ENCODE results near the gene EIF4E3. TPM values are rescaled to one million over a fixed set of nuclear protein-coding genes. Genes with fewer than 3 reads are reported as not detected.

EIF4E3 gene
- 1 to 10 TPM; 8.2 to 9.6 TPM for total RNA-seq

DNA sequence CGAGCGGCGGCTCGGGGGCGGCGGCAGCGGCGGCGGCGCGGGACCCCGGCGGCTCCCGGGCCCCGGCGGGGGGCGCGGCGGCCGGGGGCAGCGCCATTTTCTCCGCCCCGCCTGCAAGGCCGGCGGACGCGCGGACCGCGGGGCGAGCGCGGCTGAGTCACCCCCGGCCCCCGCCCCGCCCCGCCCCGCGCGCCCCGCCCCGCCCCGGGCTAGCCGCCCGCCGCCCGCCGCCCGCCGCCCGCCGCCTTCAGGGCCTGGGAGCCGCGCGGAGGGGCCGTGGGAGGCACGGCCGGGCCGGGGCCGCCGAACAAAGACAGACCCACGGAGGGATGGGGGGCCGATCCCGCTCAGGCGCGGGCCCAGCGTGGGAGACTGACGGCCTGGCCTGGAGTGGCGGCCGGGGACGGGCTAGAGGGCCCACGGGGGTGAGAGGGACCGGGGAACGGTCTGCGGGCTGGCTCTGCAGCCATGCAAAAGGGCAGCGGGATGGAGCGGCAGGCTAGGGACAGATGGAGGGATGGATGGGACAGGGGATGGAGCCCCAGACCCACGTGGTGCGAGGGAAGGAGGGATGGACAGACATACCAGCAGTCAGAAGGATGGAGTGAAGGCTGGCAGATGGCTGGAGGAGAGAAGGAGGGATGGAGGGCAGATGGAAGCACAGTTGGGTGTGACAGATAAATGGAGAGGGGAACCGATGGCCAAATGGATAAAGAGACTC lies at the start of gene EIF4E3:
EIF4E3 (minus strand) TSS at position 132 of the 721 bp plus-strand sequence; CDS start at position 97, 35 bp downstream.
- peak in 1 of 3 donors; percentile 21 for TF ChIP-seq POLR2A (IDR thresholded peaks at IDR 0.05)
- TF ChIP-seq, protein P1, sequence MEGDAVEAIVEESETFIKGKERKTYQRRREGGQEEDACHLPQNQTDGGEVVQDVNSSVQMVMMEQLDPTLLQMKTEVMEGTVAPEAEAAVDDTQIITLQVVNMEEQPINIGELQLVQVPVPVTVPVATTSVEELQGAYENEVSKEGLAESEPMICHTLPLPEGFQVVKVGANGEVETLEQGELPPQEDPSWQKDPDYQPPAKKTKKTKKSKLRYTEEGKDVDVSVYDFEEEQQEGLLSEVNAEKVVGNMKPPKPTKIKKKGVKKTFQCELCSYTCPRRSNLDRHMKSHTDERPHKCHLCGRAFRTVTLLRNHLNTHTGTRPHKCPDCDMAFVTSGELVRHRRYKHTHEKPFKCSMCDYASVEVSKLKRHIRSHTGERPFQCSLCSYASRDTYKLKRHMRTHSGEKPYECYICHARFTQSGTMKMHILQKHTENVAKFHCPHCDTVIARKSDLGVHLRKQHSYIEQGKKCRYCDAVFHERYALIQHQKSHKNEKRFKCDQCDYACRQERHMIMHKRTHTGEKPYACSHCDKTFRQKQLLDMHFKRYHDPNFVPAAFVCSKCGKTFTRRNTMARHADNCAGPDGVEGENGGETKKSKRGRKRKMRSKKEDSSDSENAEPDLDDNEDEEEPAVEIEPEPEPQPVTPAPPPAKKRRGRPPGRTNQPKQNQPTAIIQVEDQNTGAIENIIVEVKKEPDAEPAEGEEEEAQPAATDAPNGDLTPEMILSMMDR (IDR thresholded peaks at IDR 0.05): no peak
- H3K27ac ChIP-seq: peak within 1 kb of the TSS; percentile 40 to 86 (median 78)
- H3K27me3 ChIP-seq: no peaks in the 10 kb centered on the region
- H3K4me3 ChIP-seq: peak within 1 kb of the TSS; percentile 31 to 36
- DNase-seq (peak; percentile 31 to 60 (median 44)), ATAC-seq (peak; percentile 84)
- 4 to 14% methylated on average over 8 to 40 of the region's 80 CpGs for WGBS, 2 donors
- H3K4me1 ChIP-seq: peaks cover 22% of the 10 kb centered on the region
- H3K36me3 ChIP-seq (replicated peaks in 1 of 2; ENCODE audit: insufficient read depth in 1 of 2, low read depth in 2 of 2): no peaks in the 10 kb centered on the region
- H3K9me3 ChIP-seq: no peaks in the 10 kb centered on the region
- intact Hi-C loops (cut with DNase I): no loop called here

DNA sequence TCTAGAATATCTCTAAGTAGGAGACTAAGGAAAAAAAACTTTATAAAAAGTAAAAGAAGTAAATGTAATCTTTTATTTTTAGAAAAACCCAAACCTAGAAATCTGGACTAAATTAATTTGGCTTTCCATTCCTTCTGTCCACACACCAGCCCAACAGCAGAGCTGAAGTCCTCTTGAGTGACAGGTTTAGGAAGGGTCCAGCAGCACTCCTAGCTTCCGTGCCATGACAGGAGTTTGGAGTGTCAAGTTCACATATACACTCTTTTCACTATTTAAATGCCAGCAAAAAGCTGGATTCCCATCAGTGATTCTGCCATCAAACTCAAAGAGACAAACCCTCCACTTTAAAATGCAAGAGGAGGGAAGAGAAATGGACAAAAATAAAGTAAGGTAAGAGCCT lies 46.7 kb upstream of the EIF4E3 start:
- H3K36me3 ChIP-seq (replicated peaks in 1 of 2; ENCODE audit: insufficient read depth in 1 of 2, low read depth in 2 of 2): no peaks in the 10 kb centered on the region
- H3K9me3 ChIP-seq: no peaks in the 10 kb centered on the region
- TF ChIP-seq, protein P1 (IDR thresholded peaks at IDR 0.05): no peak
- no peak for TF ChIP-seq POLR2A (IDR thresholded peaks at IDR 0.05)
- ATAC-seq (no peak), DNase-seq (no peak)
- no peak overlapping the region for H3K27ac ChIP-seq
- intact Hi-C loops (cut with DNase I): no loop called here
- 38 to 50% methylated on average over 1 of the region's 1 CpG for WGBS, 2 donors
- H3K4me3 ChIP-seq: no peak overlapping the region
- no peaks in the 10 kb centered on the region for H3K27me3 ChIP-seq
- H3K4me1 ChIP-seq: no peaks in the 10 kb centered on the region

DNA sequence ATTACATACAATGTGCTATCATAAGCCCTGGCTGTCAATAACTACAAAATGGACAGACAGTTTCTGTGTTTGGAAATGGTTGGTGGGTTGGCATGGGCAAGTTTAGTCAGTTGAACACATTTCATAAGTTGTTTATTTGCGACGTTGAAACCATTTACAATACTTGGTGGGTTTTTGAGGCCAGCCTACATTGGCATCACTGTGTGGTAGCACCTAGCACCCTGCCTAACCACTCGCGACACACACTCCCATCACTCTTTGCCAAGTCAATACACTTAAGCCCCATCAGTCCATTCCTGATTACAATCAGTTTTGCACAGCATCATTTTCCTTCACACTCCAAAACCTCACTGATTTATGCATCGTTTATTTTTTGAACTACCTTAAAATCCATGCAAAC lies 45.9 kb upstream of the EIF4E3 start:
- Histone ChIP-seq H3K4me3 (no peak overlapping the region), H3K36me3 (replicated peaks in 1 of 2; ENCODE audit: insufficient read depth in 1 of 2, low read depth in 2 of 2) (no peaks in the 10 kb centered on the region), H3K4me1 (no peaks in the 10 kb centered on the region), H3K9me3 (no peaks in the 10 kb centered on the region), H3K27me3 (no peaks in the 10 kb centered on the region), H3K27ac (no peak overlapping the region)
- TF ChIP-seq, protein P1 (IDR thresholded peaks at IDR 0.05): no peak
- TF ChIP-seq POLR2A (IDR thresholded peaks at IDR 0.05): no peak
- intact Hi-C loops (cut with DNase I): no loop called here
- WGBS, 2 donors: 60 to 65% methylated on average over 5 of the region's 5 CpGs
- ATAC-seq (no peak), DNase-seq (no peak)

DNA sequence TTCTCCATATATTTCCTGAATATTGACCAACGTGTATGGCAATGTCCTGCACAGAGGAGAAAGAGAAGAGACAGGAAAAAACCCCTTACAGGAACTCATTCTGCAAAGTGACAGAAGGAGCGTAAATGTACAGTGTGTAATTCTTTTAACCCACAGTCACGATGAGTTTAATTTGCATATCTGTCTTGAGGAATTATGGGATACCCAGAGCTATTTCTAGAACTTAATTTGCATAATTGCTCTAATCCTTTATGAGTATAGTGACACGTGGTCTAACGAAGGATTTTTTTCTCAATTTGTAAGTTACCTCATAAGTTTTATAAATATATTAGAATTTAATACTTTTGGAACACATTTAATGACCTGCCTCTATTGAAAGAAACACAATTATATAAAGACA lies 38.2 kb upstream of the EIF4E3 start:
- Histone ChIP-seq H3K4me1 (no peaks in the 10 kb centered on the region), H3K4me3 (no peak overlapping the region), H3K27ac (no peak overlapping the region), H3K9me3 (no peaks in the 10 kb centered on the region), H3K36me3 (replicated peaks in 1 of 2; ENCODE audit: insufficient read depth in 1 of 2, low read depth in 2 of 2) (no peaks in the 10 kb centered on the region), H3K27me3 (no peaks in the 10 kb centered on the region)
- no peak for ATAC-seq
- DNase-seq: no peak
- TF ChIP-seq, protein P1 (IDR thresholded peaks at IDR 0.05): no peak
- no peak for TF ChIP-seq POLR2A (IDR thresholded peaks at IDR 0.05)
- intact Hi-C loops (cut with DNase I): no loop called here
- 63 to 68% methylated on average over 5 of the region's 5 CpGs for WGBS, 2 donors

DNA sequence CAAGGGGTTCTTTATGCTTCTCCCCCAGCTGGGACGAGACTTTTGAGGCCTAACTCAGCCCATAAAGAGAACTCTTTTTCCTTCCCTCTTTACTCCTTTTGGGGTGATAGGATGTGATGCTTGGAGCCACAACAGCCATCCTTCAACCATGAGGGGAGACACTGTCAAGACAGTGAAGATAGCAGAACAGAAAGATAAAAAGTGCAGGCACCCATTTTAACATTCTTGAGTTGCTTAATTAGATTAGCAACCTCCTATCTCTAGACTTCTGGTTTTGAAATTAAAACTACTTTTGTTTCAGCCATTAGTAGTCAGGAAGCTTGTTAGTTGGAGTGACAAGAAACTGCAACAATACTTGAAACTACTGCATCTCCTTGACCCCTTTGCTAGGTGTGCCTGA lies 34.9 kb upstream of the EIF4E3 start:
- Histone ChIP-seq H3K27ac (no peak overlapping the region), H3K4me3 (no peak overlapping the region), H3K27me3 (no peaks in the 10 kb centered on the region), H3K36me3 (replicated peaks in 1 of 2; ENCODE audit: insufficient read depth in 1 of 2, low read depth in 2 of 2) (no peaks in the 10 kb centered on the region), H3K9me3 (no peaks in the 10 kb centered on the region), H3K4me1 (no peaks in the 10 kb centered on the region)
- DNase-seq: no peak
- intact Hi-C loops (cut with DNase I): no loop called here
- ATAC-seq: no peak
- TF ChIP-seq POLR2A (IDR thresholded peaks at IDR 0.05): no peak
- TF ChIP-seq, protein P1 (IDR thresholded peaks at IDR 0.05): no peak
- 76 to 86% methylated on average over 1 of the region's 1 CpG for WGBS, 2 donors

Measured in body of pancreas (tissue), 4 donors.